DMS 273 (cell line): ENCODE results near the gene MUC5B.
A peak's percentile ranks its signal among the peaks of the same experiment; 100 is the strongest.
"Not testable (repeated sequence)": the region's sequence is repeated elsewhere in the genome, so short reads cannot be mapped to it uniquely, and the experiment has no call there.

ENCODE experiments used
- DNase-seq: peaks from one replicate; lab custom pipeline; 2025; ENCODE audit not compliant: unreplicated experiment; lab: John Stamatoyannopoulos, UW

The MUC5B gene

GRCh38 chr11:1188451-1189130 is 34.3 kb upstream of the MUC5B start:
- DNase-seq, result not testable (repeated sequence)

- not testable (repeated sequence) for DNase-seq
Measured at GRCh38 chr11:1189816-1190215, 33.0 kb upstream of the MUC5B start.

- DNase-seq, result not testable (repeated sequence)
Measured at GRCh38 chr11:1191786-1192470, 30.9 kb upstream of the MUC5B start.

- DNase-seq, result no peak
Measured at GRCh38 chr11:1192741-1193325, 30.0 kb upstream of the MUC5B start.

- no peak for DNase-seq
Measured at GRCh38 chr11:1193326-1194230, 29.3 kb upstream of the MUC5B start.

- DNase-seq, result no peak
Measured at GRCh38 chr11:1194231-1194976, 28.5 kb upstream of the MUC5B start.

GRCh38 chr11:1194977-1195681 is 27.7 kb upstream of the MUC5B start:
- no peak for DNase-seq

- no peak for DNase-seq
Measured at GRCh38 chr11:1195682-1196515, 27.0 kb upstream of the MUC5B start.

GRCh38 chr11:1196516-1197391 is 26.1 kb upstream of the MUC5B start:
- no peak for DNase-seq

GRCh38 chr11:1197431-1197885 is 25.4 kb upstream of the MUC5B start:
- no peak for DNase-seq

GRCh38 chr11:1197886-1198560 is 24.8 kb upstream of the MUC5B start:
- no peak for DNase-seq

GRCh38 chr11:1198561-1199240 is 24.2 kb upstream of the MUC5B start:
- no peak for DNase-seq

GRCh38 chr11:1199241-1199750 is 23.6 kb upstream of the MUC5B start:
- DNase-seq, result no peak

- peak; percentile 53 for DNase-seq
Measured at GRCh38 chr11:1199751-1200610, 22.9 kb upstream of the MUC5B start.

GRCh38 chr11:1200611-1201191 is 22.2 kb upstream of the MUC5B start:
- no peak for DNase-seq
